Uterus (tissue), 4 donors: Measurements from ENCODE around the gene ABLIM2. TPM values are rescaled to one million over a fixed set of nuclear protein-coding genes. Genes with fewer than 3 reads are reported as not detected.

Experiments
- DNase-seq, 2 donors: peaks; one replicate each; pipeline ENCODE4 v3.0.0-alpha.2; 2019 to 2020
- H3K27ac ChIP-seq, 2 donors: fragments of 200-600 bp; sonication (generic); 1 replicate in 1 of 2; 2 replicates in 1 of 2; pipeline ENCODE4 v1.5.1; 2016 to 2018
- H3K27me3 ChIP-seq, 2 donors: fragments of 200-600 bp; sonication (generic); one replicate each; pipeline ENCODE4 v1.5.1; 2018 to 2019; ENCODE audit warnings: control low read depth in 1 of 2
- H3K36me3 ChIP-seq, 2 donors: fragments of 200-600 bp; sonication (generic); one replicate each; pipeline ENCODE4 v1.5.1; 2019; ENCODE audit warnings: control low read depth in 1 of 2
- H3K4me1 ChIP-seq, 2 donors: fragments of 200-600 bp; sonication (generic); one replicate each; pipeline ENCODE4 v1.5.1; 2018 to 2019; ENCODE audit warnings: control low read depth in 1 of 2
- H3K4me3 ChIP-seq, 2 donors: fragments of 200-600 bp; sonication (generic); 1 replicate in 1 of 2; 2 replicates in 1 of 2; pipeline ENCODE4 v1.5.1; 2018 to 2019; ENCODE audit warnings: mild to moderate bottlenecking in 1 of 2
- H3K9me3 ChIP-seq, 2 donors: fragments of 200-600 bp; sonication (generic); one replicate each; pipeline ENCODE4 v1.5.1; 2019; ENCODE audit warnings: control low read depth in 1 of 2
- POLR2A ChIP-seq, 2 donors: fragments of 450-650 bp; IDR thresholded peaks; one replicate each; pipeline ENCODE4 v1.6.1; 2016; ENCODE audit warnings: antibody characterized with exemption in 2 of 2, mild to moderate bottlenecking in 1 of 2, moderate library complexity in 1 of 2
- intact Hi-C: fragments of 100-400 bp; cut with DNase I; formaldehyde crosslinking; loops from one replicate; pipeline ENCODE4 v1.15.1; 2023; ENCODE audit warnings: low total_unique reads
- total RNA-seq, 4 donors: library from RNA; depleted of rRNA in 3 of 4; stranded (reverse); fragments of >200 nt in 3 of 4; gene quantifications; one replicate each; pipeline versions ENCODE4 v1.1.0 to v1.2.4, GENCODE V29; 2014 to 2023
- TF ChIP-seq, protein P1 (sequence below), 4 experiments: fragments of 200-600 bp in 2 of 4; fragments of 450-650 bp in 2 of 4; sonication (generic) in 2 of 4; IDR thresholded peaks; one replicate each; pipeline ENCODE4 v1.5.1; 2016 to 2019; ENCODE audit warnings: antibody characterized with exemption in 4 of 4, mild to moderate bottlenecking in 2 of 4, moderate library complexity in 1 of 4
- donor health status: DM: yes; HTN: yes; CAD: no.

Gene ABLIM2
- total RNA-seq, 4 donors from 2014 or later = 0.77 to 6.0 (median 1.5) TPM

DNA sequence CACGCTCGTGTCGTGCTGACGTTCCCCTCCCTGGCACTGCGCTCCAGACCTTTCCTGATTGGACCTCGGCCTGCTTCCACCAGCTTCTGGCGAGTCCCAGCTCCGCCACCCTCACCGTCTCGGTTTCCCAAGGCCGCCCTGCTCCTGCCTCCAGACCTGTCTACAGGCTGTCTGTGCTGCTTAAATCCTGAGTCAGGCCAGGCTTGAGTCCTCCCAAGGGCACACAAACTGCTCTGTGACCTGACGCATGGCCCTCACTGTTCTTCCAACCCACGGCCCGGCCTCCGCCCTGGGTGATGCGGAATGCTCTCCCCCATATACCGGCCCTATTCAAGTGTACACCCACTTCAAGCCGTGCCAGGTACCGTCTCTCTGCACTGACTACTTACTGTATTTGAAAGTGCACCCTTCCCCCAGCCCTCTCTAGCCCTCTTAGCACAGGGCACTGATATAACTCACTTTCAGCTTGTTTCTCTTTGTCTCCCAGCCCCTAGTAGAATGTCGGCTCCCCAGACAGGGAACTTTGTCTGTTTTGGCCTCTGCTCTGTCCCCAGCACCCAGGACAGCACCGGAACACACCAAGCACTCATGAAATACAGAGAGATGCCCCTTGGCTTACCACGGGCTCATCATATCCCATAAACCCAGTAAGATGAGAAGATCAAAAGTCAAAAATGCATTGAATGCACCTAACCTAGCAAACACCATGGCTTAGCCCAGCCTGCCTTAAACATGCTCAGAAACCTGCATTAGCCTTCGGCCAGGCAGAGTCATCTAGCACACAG, 155.9 kb downstream of the ABLIM2 start:
- no peaks in the 10 kb centered on the region for H3K27me3 ChIP-seq
- intact Hi-C loops = no loop called here
- DNase-seq = no peak
- H3K4me1 ChIP-seq = no peaks in the 10 kb centered on the region
- no peak overlapping the region for H3K27ac ChIP-seq
- no peak overlapping the region for H3K4me3 ChIP-seq
- H3K36me3 ChIP-seq = no peaks in the 10 kb centered on the region
- no peak for TF ChIP-seq POLR2A (IDR thresholded peaks at IDR 0.05)
- TF ChIP-seq, protein P1, sequence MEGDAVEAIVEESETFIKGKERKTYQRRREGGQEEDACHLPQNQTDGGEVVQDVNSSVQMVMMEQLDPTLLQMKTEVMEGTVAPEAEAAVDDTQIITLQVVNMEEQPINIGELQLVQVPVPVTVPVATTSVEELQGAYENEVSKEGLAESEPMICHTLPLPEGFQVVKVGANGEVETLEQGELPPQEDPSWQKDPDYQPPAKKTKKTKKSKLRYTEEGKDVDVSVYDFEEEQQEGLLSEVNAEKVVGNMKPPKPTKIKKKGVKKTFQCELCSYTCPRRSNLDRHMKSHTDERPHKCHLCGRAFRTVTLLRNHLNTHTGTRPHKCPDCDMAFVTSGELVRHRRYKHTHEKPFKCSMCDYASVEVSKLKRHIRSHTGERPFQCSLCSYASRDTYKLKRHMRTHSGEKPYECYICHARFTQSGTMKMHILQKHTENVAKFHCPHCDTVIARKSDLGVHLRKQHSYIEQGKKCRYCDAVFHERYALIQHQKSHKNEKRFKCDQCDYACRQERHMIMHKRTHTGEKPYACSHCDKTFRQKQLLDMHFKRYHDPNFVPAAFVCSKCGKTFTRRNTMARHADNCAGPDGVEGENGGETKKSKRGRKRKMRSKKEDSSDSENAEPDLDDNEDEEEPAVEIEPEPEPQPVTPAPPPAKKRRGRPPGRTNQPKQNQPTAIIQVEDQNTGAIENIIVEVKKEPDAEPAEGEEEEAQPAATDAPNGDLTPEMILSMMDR (IDR thresholded peaks at IDR 0.05) = no peak
- H3K9me3 ChIP-seq = no peaks in the 10 kb centered on the region

DNA sequence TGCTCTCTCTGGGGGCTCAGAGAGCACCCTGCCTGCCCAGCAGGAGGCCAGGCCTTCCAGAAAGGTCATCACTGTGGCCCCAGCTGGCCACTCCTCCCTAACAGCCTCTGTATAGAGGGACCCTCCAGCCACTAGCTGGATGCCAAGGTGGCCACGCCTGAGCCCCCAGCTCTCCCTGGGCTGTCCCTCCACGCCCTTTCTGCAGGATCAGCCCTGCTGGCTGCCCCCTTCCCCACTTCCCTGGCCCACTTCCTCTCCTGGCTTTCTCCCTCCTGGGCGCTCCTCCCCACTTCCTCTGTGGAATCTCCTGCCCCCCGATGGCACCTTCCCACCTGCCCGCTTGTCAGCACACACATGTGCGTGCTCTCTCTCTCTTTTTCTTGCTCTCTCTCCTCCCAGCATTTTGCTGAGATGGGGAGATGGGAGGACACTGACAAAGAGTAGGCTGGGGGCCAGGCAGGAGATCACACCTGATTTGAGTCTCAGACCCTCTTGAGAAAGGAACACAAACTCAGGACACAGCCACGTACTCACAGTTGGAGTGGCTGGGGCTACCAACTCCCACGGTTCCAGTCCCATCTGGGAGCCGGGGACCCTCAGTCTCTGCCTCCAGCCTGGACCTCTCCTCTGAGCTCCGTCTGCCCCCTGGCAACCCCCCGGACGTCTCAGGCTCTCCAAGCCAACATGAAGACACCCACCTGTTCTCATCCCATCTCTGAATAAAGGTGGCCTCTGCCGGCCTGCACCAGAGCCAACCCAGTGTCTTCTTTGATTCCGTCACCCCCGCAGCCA, 156.9 kb downstream of the ABLIM2 start:
- no peaks in the 10 kb centered on the region for H3K36me3 ChIP-seq
- TF ChIP-seq POLR2A (IDR thresholded peaks at IDR 0.05) = no peak
- TF ChIP-seq, protein P1 (IDR thresholded peaks at IDR 0.05) = no peak
- H3K4me3 ChIP-seq = no peak overlapping the region
- no peak overlapping the region for H3K27ac ChIP-seq
- H3K4me1 ChIP-seq = no peaks in the 10 kb centered on the region
- no peaks in the 10 kb centered on the region for H3K9me3 ChIP-seq
- no peak for DNase-seq
- H3K27me3 ChIP-seq = no peaks in the 10 kb centered on the region
- intact Hi-C loops = no loop called here

DNA sequence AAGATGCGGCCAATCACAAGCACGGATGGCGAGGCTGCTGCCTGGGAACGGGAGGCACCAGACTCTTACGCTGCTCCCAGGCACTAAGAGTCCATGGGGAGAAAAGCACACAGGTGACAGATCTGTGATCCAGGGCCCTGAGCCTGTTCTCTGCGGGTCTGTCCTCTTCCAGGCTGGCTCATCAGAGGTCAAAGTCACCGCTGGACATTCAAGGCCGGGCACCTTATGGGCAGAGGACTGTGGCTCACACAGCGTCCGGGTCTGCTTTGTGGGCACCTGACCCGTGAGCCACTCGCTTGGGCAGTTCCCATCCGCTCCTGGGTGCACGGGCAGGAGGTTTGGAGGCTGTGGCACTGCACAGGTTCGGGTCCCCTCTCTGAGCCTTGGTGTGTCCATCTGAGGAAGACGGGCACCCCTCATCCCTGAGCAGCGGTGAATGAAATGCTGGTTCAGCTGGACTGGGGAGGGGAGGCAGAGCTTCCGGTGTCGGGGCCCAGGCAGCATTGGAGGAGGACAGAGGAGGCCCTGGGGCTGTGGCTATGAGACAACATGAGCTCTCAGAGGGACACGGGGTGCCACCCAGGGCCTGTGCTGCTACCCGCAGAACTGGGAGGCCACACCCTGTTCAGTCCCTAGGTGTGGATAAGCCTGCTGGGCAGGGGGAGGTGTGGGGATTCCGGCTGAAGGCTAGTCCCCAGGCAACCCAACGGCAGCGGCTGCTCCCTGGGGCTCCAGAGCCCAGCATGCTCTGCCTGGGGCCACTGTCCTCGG, 157.7 kb downstream of the ABLIM2 start:
- H3K27ac ChIP-seq = no peak overlapping the region
- H3K4me1 ChIP-seq = no peaks in the 10 kb centered on the region
- H3K36me3 ChIP-seq = no peaks in the 10 kb centered on the region
- intact Hi-C loops = no loop called here
- H3K9me3 ChIP-seq = peaks cover 0 to 3% of the 10 kb centered on the region in 2 donors
- H3K4me3 ChIP-seq = no peak overlapping the region
- DNase-seq = no peak
- TF ChIP-seq, protein P1 (IDR thresholded peaks at IDR 0.05) = no peak
- TF ChIP-seq POLR2A (IDR thresholded peaks at IDR 0.05) = no peak
- H3K27me3 ChIP-seq = no peaks in the 10 kb centered on the region

DNA sequence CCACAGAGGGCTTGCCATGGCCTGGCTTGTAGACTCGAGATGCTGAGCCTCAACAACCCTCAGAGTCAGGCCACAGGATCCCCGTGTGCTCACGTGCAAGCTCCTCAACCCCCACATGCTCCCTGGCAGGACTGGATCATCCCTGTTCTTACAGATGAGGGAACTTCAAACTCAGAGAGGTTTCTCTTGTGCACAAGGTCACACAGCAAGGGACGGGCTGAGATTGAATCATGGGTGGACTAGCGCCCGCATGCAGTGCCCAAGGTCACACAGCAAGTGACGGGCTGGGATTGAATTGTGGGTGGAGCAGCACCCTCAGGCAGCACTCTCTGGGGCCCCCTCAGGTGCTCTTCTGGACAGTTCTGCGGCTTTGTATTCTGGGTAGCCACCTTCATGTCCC, 158.4 kb downstream of the ABLIM2 start:
- Histone ChIP-seq H3K36me3 (no peaks in the 10 kb centered on the region), H3K27ac (no peak overlapping the region), H3K4me1 (no peaks in the 10 kb centered on the region), H3K27me3 (no peaks in the 10 kb centered on the region), H3K9me3 (peaks cover 0 to 3% of the 10 kb centered on the region in 2 donors), H3K4me3 (no peak overlapping the region)
- no peak for DNase-seq
- intact Hi-C loops = no loop called here
- TF ChIP-seq POLR2A (IDR thresholded peaks at IDR 0.05) = no peak
- TF ChIP-seq, protein P1 (IDR thresholded peaks at IDR 0.05) = no peak
